H1 (cell line): ENCODE data around the gene SPTBN5. TPM values are rescaled to one million over a fixed set of nuclear protein-coding genes. Genes with fewer than 3 reads are reported as not detected.

Experiments used
- CTCF ChIA-PET: fragments of 300-600 bp; sonication (Branson Sonifier 250); formaldehyde crosslinking; loops from one replicate; lab custom pipeline; 2021; ENCODE audit not compliant: partially characterized antibody; lab: Charles Lee
- POLR2A ChIA-PET: fragments of 300-600 bp; sonication (Branson Sonifier 250); formaldehyde crosslinking; loops from one replicate; lab custom pipeline; 2021; ENCODE audit warnings: inconsistent platforms; ENCODE audit not compliant: partially characterized antibody; lab: Charles Lee
- DNase-seq, 2 experiments: peaks; one replicate each; pipeline versions ENCODE4 v3.0.0 to v3.0.0-alpha.2; 2010 to 2022; ENCODE audit warnings: low spot score in 2 of 2, low read depth in 1 of 2, mixed read lengths in 1 of 2
- FAIRE-seq: peaks from 2 replicates; lab custom pipeline; 2011; peaks lifted over from hg19 to GRCh38; lab: Jason Lieb, UNC
- H2AFZ ChIP-seq: 2 replicates; pipeline ENCODE4 v1.8.1; 2012; ENCODE audit warnings: low read length, inconsistent platforms
- H2AK5ac ChIP-seq: 2 replicates; pipeline ENCODE4 v1.6.1; 2013; ENCODE audit warnings: low read depth, low read length
- H2BK120ac ChIP-seq: replicated peaks from 2 replicates; pipeline ENCODE3; 2013; ENCODE audit warnings: low read depth, low read length, inconsistent platforms
- H2BK12ac ChIP-seq: 2 replicates; pipeline ENCODE4 v1.6.1; 2013; ENCODE audit warnings: low read depth, low read length
- H2BK15ac ChIP-seq: 2 replicates; pipeline ENCODE4 v1.6.1; 2013; ENCODE audit warnings: low read length
- H2BK20ac ChIP-seq: 2 replicates; pipeline ENCODE4 v1.6.1; 2013; ENCODE audit warnings: low read length
- H2BK5ac ChIP-seq: 2 replicates; pipeline ENCODE4 v1.6.1; 2013; ENCODE audit warnings: low read depth, low read length
- H3K14ac ChIP-seq: 2 replicates; pipeline ENCODE4 v1.6.1; 2013; ENCODE audit warnings: inconsistent platforms; ENCODE audit not compliant: insufficient read length
- H3K18ac ChIP-seq: 2 replicates; pipeline ENCODE4 v1.6.1; 2013; ENCODE audit warnings: low read length; ENCODE audit errors: extremely low read depth
- H3K23ac ChIP-seq: 2 replicates; pipeline ENCODE4 v1.6.1; 2013; ENCODE audit warnings: inconsistent platforms; ENCODE audit not compliant: insufficient read length
- H3K23me2 ChIP-seq: 2 replicates; pipeline ENCODE4 v1.6.1; 2013; ENCODE audit warnings: low read depth, low read length
- H3K27ac ChIP-seq: 2 replicates; pipeline ENCODE4 v1.6.1; 2011; ENCODE audit warnings: low read depth, low read length, inconsistent platforms
- H3K27me3 ChIP-seq, 4 experiments: replicated peaks in 1 of 4; 1 replicate in 1 of 4; 2 replicates in 3 of 4; pipeline versions ENCODE4 v1.6.1 to v1.8.1; 2011 to 2013; ENCODE audit warnings: low read length in 3 of 4, mild to moderate bottlenecking in 3 of 4, inconsistent platforms in 2 of 4, mixed read lengths in 2 of 4, moderate library complexity in 1 of 4; ENCODE audit not compliant: control insufficient read depth in 3 of 4, insufficient read depth in 3 of 4; ENCODE audit errors: extremely low read depth in 1 of 4
- H3K36me3 ChIP-seq, 4 experiments: 2 replicates each; pipeline versions ENCODE4 v1.6.1 to v1.8.1; 2011 to 2013; ENCODE audit warnings: mild to moderate bottlenecking in 4 of 4, low read length in 3 of 4, moderate library complexity in 2 of 4, control low read depth in 1 of 4, inconsistent platforms in 1 of 4; ENCODE audit not compliant: insufficient read depth in 4 of 4, control insufficient read depth in 2 of 4
- H3K4ac ChIP-seq: replicated peaks from 2 replicates; pipeline ENCODE3; 2013; ENCODE audit warnings: low read length, low read depth, mixed read lengths, inconsistent platforms; ENCODE audit not compliant: insufficient read length
- H3K4me1 ChIP-seq, 4 experiments: replicated peaks in 1 of 4; 1 replicate in 1 of 4; 2 replicates in 3 of 4; pipeline versions ENCODE4 v1.6.1 to v1.8.1; 2011 to 2013; ENCODE audit warnings: low read length in 3 of 4, inconsistent platforms in 2 of 4, mixed read lengths in 1 of 4; ENCODE audit not compliant: insufficient read depth in 4 of 4, control insufficient read depth in 3 of 4
- H3K4me2 ChIP-seq, 2 experiments: 2 replicates each; pipeline versions ENCODE4 v1.6.1 to v1.8.1; 2011 to 2013; ENCODE audit warnings: low read depth in 2 of 2, low read length in 2 of 2, control low read depth in 1 of 2, inconsistent platforms in 1 of 2, mild to moderate bottlenecking in 1 of 2; ENCODE audit not compliant: insufficient read depth in 1 of 2
- H3K4me3 ChIP-seq, 4 experiments: fragments of 200-600, 300-600 bp in 1 of 4; sonication (generic), shearing (Covaris generic), sonication (Bioruptor Twin) in 1 of 4; 2 replicates each; pipeline versions ENCODE4 v1.5.1 to v1.8.1; 2011 to 2016; ENCODE audit warnings: low read length in 4 of 4, low read depth in 3 of 4, control low read depth in 2 of 4, inconsistent platforms in 2 of 4, mild to moderate bottlenecking in 2 of 4, mixed read lengths in 1 of 4, moderate library complexity in 1 of 4; ENCODE audit not compliant: insufficient read depth in 2 of 4; ENCODE audit errors: extremely low read depth in 1 of 4
- H3K56ac ChIP-seq: replicated peaks from 2 replicates; pipeline ENCODE3; 2013; ENCODE audit warnings: low read depth, mild to moderate bottlenecking, mixed read lengths, low read length, inconsistent platforms; ENCODE audit not compliant: insufficient read length
- H3K79me1 ChIP-seq: 2 replicates; pipeline ENCODE4 v1.6.1; 2013; ENCODE audit warnings: low read depth, low read length, control low read depth
- H3K79me2 ChIP-seq, 2 experiments: 2 replicates each; pipeline versions ENCODE4 v1.6.1 to v1.8.1; 2012 to 2013; ENCODE audit warnings: low read length in 2 of 2, mild to moderate bottlenecking in 2 of 2, inconsistent platforms in 1 of 2; ENCODE audit not compliant: insufficient read depth in 2 of 2, control insufficient read depth in 1 of 2
- H3K9ac ChIP-seq, 4 experiments: replicated peaks in 1 of 4; 1 replicate in 1 of 4; 2 replicates in 3 of 4; pipeline versions ENCODE4 v1.6.1 to v1.8.1; 2011 to 2013; ENCODE audit warnings: low read depth in 3 of 4, low read length in 3 of 4, control low read depth in 2 of 4, mild to moderate bottlenecking in 2 of 4, moderate library complexity in 2 of 4, inconsistent platforms in 1 of 4; ENCODE audit errors: extremely low read depth in 1 of 4
- H3K9me3 ChIP-seq, 2 experiments: 2 replicates each; pipeline versions ENCODE4 v1.6.1 to v1.8.1; 2012 to 2013; ENCODE audit warnings: mild to moderate bottlenecking in 2 of 2, moderate library complexity in 2 of 2, control low read depth in 1 of 2, inconsistent platforms in 1 of 2, low read depth in 1 of 2, low read length in 1 of 2, mixed read lengths in 1 of 2; ENCODE audit not compliant: insufficient read depth in 2 of 2
- H4K20me1 ChIP-seq, 2 experiments: replicated peaks in 1 of 2; 2 replicates each; pipeline versions ENCODE3 to v1.8.1; 2011 to 2013; ENCODE audit warnings: inconsistent platforms in 2 of 2, low read length in 2 of 2, mild to moderate bottlenecking in 1 of 2; ENCODE audit not compliant: insufficient read depth in 2 of 2, control insufficient read depth in 1 of 2
- H4K5ac ChIP-seq: 2 replicates; pipeline ENCODE4 v1.6.1; 2013; ENCODE audit warnings: low read length, low read depth, mixed read lengths, inconsistent platforms; ENCODE audit not compliant: insufficient read length
- H4K8ac ChIP-seq: 2 replicates; pipeline ENCODE4 v1.8.0; 2013; ENCODE audit warnings: mild to moderate bottlenecking, moderate library complexity, low read length, inconsistent platforms; ENCODE audit not compliant: insufficient read depth; ENCODE audit errors: extremely low read depth
- H4K91ac ChIP-seq: replicated peaks from 2 replicates; pipeline ENCODE3; 2013; ENCODE audit warnings: low read length, mixed read lengths, inconsistent platforms; ENCODE audit not compliant: insufficient read length
- CEBPB ChIP-seq: IDR thresholded peaks from 2 replicates; pipeline ENCODE4 v1.6.1; 2012; ENCODE audit warnings: low read depth, low read length
- CHD1 ChIP-seq: IDR thresholded peaks from 2 replicates; pipeline ENCODE4 v1.6.1; 2012; ENCODE audit warnings: low read depth, low read length, improper control_type of control experiment
- GABPA ChIP-seq: IDR thresholded peaks from 2 replicates; pipeline ENCODE4 v1.6.1; 2011; ENCODE audit warnings: mild to moderate bottlenecking, low read length, moderate library complexity, borderline replicate concordance; ENCODE audit not compliant: insufficient read depth
- NANOG ChIP-seq: IDR thresholded peaks from 2 replicates; pipeline ENCODE4 v1.6.1; 2011; ENCODE audit warnings: low read length, low read depth, mild to moderate bottlenecking, inconsistent platforms; ENCODE audit not compliant: insufficient read depth, poor library complexity, severe bottlenecking
- NRF1 ChIP-seq: IDR thresholded peaks from 2 replicates; pipeline ENCODE4 v1.6.1; 2011; ENCODE audit warnings: mild to moderate bottlenecking, low read depth, low read length, improper control_type of control experiment
- POU5F1 ChIP-seq: IDR thresholded peaks from 2 replicates; pipeline ENCODE4 v1.6.1; 2011; ENCODE audit warnings: low read depth, mild to moderate bottlenecking, low read length, moderate library complexity
- SP4 ChIP-seq: IDR thresholded peaks from 2 replicates; pipeline ENCODE4 v1.6.1; 2012; ENCODE audit warnings: low read length, inconsistent platforms
- WGBS, 2 experiments: shearing (Covaris generic) in 1 of 2; methylation state at CpG; one replicate each; pipeline versions ENCODE4 v1.1.6 to v1.1.7; 2013 to 2015; ENCODE audit warnings: low lambda C conversion rate in 2 of 2, mixed read lengths in 2 of 2, inconsistent platforms in 1 of 2, low coverage in 1 of 2, missing lambda C conversion rate in 1 of 2; ENCODE audit not compliant: insufficient replicate concordance in 2 of 2, insufficient coverage in 1 of 2, insufficient read length in 1 of 2; ENCODE audit errors: extremely low coverage in 1 of 2, missing lambda C conversion rate in 1 of 2; 5-methylcytosine and 5-hydroxymethylcytosine counted together
- polyA plus RNA-seq, 7 experiments: library from polyadenylated mRNA; depleted of rRNA in 3 of 7; stranded (reverse) in 5 of 7; unstranded in 2 of 7; fragments of >200 nt in 5 of 7; fragments of 200-250 nt in 2 of 7; gene quantifications; 1 replicate in 5 of 7; 2 replicates in 1 of 7; 4 replicates in 1 of 7; pipeline versions ENCODE4 v1.2.1 to v1.2.3, GENCODE V29; 2011 to 2013; ENCODE audit warnings: missing spikeins in 2 of 7, mixed read lengths in 2 of 7
- total RNA-seq: library from RNA; stranded (reverse); fragmentation: NEBNext Ultra II Directional; extraction: Animal tissue kit (Norgen Biotek cat#: 25700); gene quantifications from 2 replicates; pipeline ENCODE4 v1.2.1, GENCODE V29; 2021
- TF ChIP-seq, protein P1 (sequence below): IDR thresholded peaks from 2 replicates; pipeline ENCODE4 v1.6.1; 2011; ENCODE audit warnings: low read depth, mild to moderate bottlenecking, low read length; ENCODE audit not compliant: insufficient read depth
- TF ChIP-seq, protein P2 (sequence below): IDR thresholded peaks from 2 replicates; pipeline ENCODE4 v1.6.1; 2011; ENCODE audit warnings: low read length, improper control_type of control experiment
- TF ChIP-seq, protein P3 (sequence below): IDR thresholded peaks from 2 replicates; pipeline ENCODE4 v1.6.1; 2012; ENCODE audit warnings: inconsistent platforms

SPTBN5 gene
- total and polyA plus RNA-seq, 2 of the 8 experiments (the other 6 are each of a cell fraction or from before 2014, with no cell fraction given): 0.32 to 0.84 TPM

- Histone ChIP-seq H3K4me1 (no peaks in the 10 kb centered on the region), H2BK12ac (no peak overlapping the region), H4K20me1 (peaks cover 2 to 3% of the 10 kb centered on the region in 2 experiments), H4K8ac (no peak overlapping the region), H3K18ac (no peak overlapping the region), H3K9ac (no peak overlapping the region), H2AK5ac (no peak overlapping the region), H2AFZ (no peak overlapping the region), H3K4me3 (no peak overlapping the region), H3K9me3 (no peaks in the 10 kb centered on the region), H3K27ac (no peak overlapping the region), H3K23me2 (no peaks in the 10 kb centered on the region), H2BK5ac (0 out of 2 replicates have a peak overlapping the region, but pooled peaks have one; percentile 41), H3K14ac (no peak overlapping the region), H4K91ac (no peak overlapping the region), H2BK20ac (no peak overlapping the region), H3K79me1 (peaks cover 4% of the 10 kb centered on the region; the same call in 1 of the 2 replicates), H3K36me3 (peaks cover 6 to 17% (median 10%) of the 10 kb centered on the region in 4 experiments; a peak in 6 of 8 replicates), H3K79me2 (no peaks in the 10 kb centered on the region), H3K27me3 (no peaks in the 10 kb centered on the region), H3K56ac (no peak overlapping the region), H2BK15ac (no peak overlapping the region), H4K5ac (no peak overlapping the region), H3K4ac (no peak overlapping the region), H3K4me2 (no peak overlapping the region), H2BK120ac (no peak overlapping the region), H3K23ac (no peak overlapping the region)
- DNase-seq (no peak), FAIRE-seq (no peak)
- TF ChIP-seq, protein P1, sequence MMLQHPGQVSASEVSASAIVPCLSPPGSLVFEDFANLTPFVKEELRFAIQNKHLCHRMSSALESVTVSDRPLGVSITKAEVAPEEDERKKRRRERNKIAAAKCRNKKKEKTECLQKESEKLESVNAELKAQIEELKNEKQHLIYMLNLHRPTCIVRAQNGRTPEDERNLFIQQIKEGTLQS: no peak
- TF ChIP-seq, protein P2, sequence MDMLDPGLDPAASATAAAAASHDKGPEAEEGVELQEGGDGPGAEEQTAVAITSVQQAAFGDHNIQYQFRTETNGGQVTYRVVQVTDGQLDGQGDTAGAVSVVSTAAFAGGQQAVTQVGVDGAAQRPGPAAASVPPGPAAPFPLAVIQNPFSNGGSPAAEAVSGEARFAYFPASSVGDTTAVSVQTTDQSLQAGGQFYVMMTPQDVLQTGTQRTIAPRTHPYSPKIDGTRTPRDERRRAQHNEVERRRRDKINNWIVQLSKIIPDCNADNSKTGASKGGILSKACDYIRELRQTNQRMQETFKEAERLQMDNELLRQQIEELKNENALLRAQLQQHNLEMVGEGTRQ: no peak
- no peak for TF ChIP-seq POU5F1
- no peak for TF ChIP-seq GABPA
- TF ChIP-seq NRF1: no peak
- no peak for TF ChIP-seq CHD1
- no peak for TF ChIP-seq NANOG
- no peak for TF ChIP-seq SP4
- TF ChIP-seq, protein P3, sequence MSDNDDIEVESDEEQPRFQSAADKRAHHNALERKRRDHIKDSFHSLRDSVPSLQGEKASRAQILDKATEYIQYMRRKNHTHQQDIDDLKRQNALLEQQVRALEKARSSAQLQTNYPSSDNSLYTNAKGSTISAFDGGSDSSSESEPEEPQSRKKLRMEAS: no peak
- no peak for TF ChIP-seq CEBPB
- WGBS, 2 experiments: 84% methylated on average over 10 of the region's 10 CpGs; no CpG with 5 or more reads in 1 of the 2 experiments
- ChIA-PET CTCF (interaction anchor here (0.5 to 2.2 kb wide), 7 partner anchors 10 to 474 kb away, joined by 3 to 8 read pairs (median 3); no protein-coding TSS in a partner anchor), POLR2A (interaction anchor here (1.1 to 1.4 kb wide), 2 partner anchors 8 to 11 kb away, joined by 3 read pairs; no protein-coding TSS in a partner anchor)
Measured at GRCh38 chr15:41917767-41918430, 24.0 kb upstream of the SPTBN5 start.
